ENCODE measurements around the gene EYA2.

The EYA2 gene

GRCh38 chr20:47095690-47096089 is 201.0 kb downstream of the EYA2 start:
- peaks cover 0 to 2% (median 0%) of the 10 kb centered on the region in 5 experiments for H3K27me3 ChIP-seq (replicated peaks in 2 of 5; ENCODE audit: control insufficient read depth in 4 of 5, insufficient read depth in 5 of 5, low read length in 4 of 5)
- ChIA-PET POLR2A (no interaction called here), CTCF (no interaction called here)
- 86% methylated on average over 1 of the region's 1 CpG for WGBS (ENCODE audit: insufficient coverage)
- no peak overlapping the region for H3K4me3 ChIP-seq (ENCODE audit: control insufficient read depth in 1 of 7, extremely low read depth in 1 of 7, insufficient read depth in 4 of 7, low read depth in 2 of 7, low read length in 6 of 7)
- peaks cover 0 to 10% (median 2%) of the 10 kb centered on the region in 5 experiments for H3K9me3 ChIP-seq (ENCODE audit: control extremely low read depth in 1 of 5, control insufficient read depth in 4 of 5, insufficient read depth in 2 of 5, low read depth in 1 of 5, low read length in 4 of 5)
- no peak overlapping the region for H3K27ac ChIP-seq (ENCODE audit: insufficient read depth in 1 of 2, low read depth in 1 of 2, low read length in 2 of 2, poor library complexity in 1 of 2, severe bottlenecking in 2 of 2)
- no peaks in the 10 kb centered on the region for H3K4me1 ChIP-seq (ENCODE audit: control extremely low read depth in 1 of 4, control insufficient read depth in 4 of 4, insufficient read depth in 4 of 4, low read length in 3 of 4)
- no peaks in the 10 kb centered on the region for H3K36me3 ChIP-seq (ENCODE audit: control insufficient read depth in 4 of 4, insufficient read depth in 4 of 4, low read length in 3 of 4)
- no peak for DNase-seq

- H3K4me3 ChIP-seq (ENCODE audit: control insufficient read depth in 1 of 7, extremely low read depth in 1 of 7, insufficient read depth in 4 of 7, low read depth in 2 of 7, low read length in 6 of 7) = no peak overlapping the region
- H3K27ac ChIP-seq (ENCODE audit: insufficient read depth in 1 of 2, low read depth in 1 of 2, low read length in 2 of 2, poor library complexity in 1 of 2, severe bottlenecking in 2 of 2) = no peak overlapping the region
- DNase-seq = no peak
- peaks cover 2 to 16% (median 4%) of the 10 kb centered on the region in 5 experiments for H3K9me3 ChIP-seq (ENCODE audit: control extremely low read depth in 1 of 5, control insufficient read depth in 4 of 5, insufficient read depth in 2 of 5, low read depth in 1 of 5, low read length in 4 of 5)
- H3K27me3 ChIP-seq (replicated peaks in 2 of 5; ENCODE audit: control insufficient read depth in 4 of 5, insufficient read depth in 5 of 5, low read length in 4 of 5) = peaks cover 0 to 2% (median 0%) of the 10 kb centered on the region in 5 experiments
- CTCF ChIA-PET = no interaction called here
- H3K4me1 ChIP-seq (ENCODE audit: control extremely low read depth in 1 of 4, control insufficient read depth in 4 of 4, insufficient read depth in 4 of 4, low read length in 3 of 4) = no peaks in the 10 kb centered on the region
- no peaks in the 10 kb centered on the region for H3K36me3 ChIP-seq (ENCODE audit: control insufficient read depth in 4 of 4, insufficient read depth in 4 of 4, low read length in 3 of 4)
- POLR2A ChIA-PET = no interaction called here
- 89% methylated on average over 10 of the region's 13 CpGs for WGBS (ENCODE audit: insufficient coverage)
Measured at GRCh38 chr20:47097691-47098622, 203.3 kb downstream of the EYA2 start.

- DNase-seq = no peak
- H3K27me3 ChIP-seq (replicated peaks in 2 of 5; ENCODE audit: control insufficient read depth in 4 of 5, insufficient read depth in 5 of 5, low read length in 4 of 5) = peaks cover 0 to 2% (median 0%) of the 10 kb centered on the region in 5 experiments
- H3K4me1 ChIP-seq (ENCODE audit: control extremely low read depth in 1 of 4, control insufficient read depth in 4 of 4, insufficient read depth in 4 of 4, low read length in 3 of 4) = no peaks in the 10 kb centered on the region
- POLR2A ChIA-PET = no interaction called here
- H3K27ac ChIP-seq (ENCODE audit: insufficient read depth in 1 of 2, low read depth in 1 of 2, low read length in 2 of 2, poor library complexity in 1 of 2, severe bottlenecking in 2 of 2) = no peak overlapping the region
- no peak overlapping the region for H3K4me3 ChIP-seq (ENCODE audit: control insufficient read depth in 1 of 7, extremely low read depth in 1 of 7, insufficient read depth in 4 of 7, low read depth in 2 of 7, low read length in 6 of 7)
- WGBS (ENCODE audit: insufficient coverage) = 100% methylated on average over 2 of the region's 7 CpGs
- H3K36me3 ChIP-seq (ENCODE audit: control insufficient read depth in 4 of 4, insufficient read depth in 4 of 4, low read length in 3 of 4) = no peaks in the 10 kb centered on the region
- CTCF ChIA-PET = no interaction called here
- H3K9me3 ChIP-seq (ENCODE audit: control extremely low read depth in 1 of 5, control insufficient read depth in 4 of 5, insufficient read depth in 2 of 5, low read depth in 1 of 5, low read length in 4 of 5) = peaks cover 2 to 24% (median 9%) of the 10 kb centered on the region in 5 experiments
Measured at GRCh38 chr20:47099093-47099492, 204.4 kb downstream of the EYA2 start.

- no peak overlapping the region for H3K4me3 ChIP-seq (ENCODE audit: control insufficient read depth in 1 of 7, extremely low read depth in 1 of 7, insufficient read depth in 4 of 7, low read depth in 2 of 7, low read length in 6 of 7)
- WGBS (ENCODE audit: insufficient coverage) = 91% methylated on average over 4 of the region's 6 CpGs
- H3K9me3 ChIP-seq (ENCODE audit: control extremely low read depth in 1 of 5, control insufficient read depth in 4 of 5, insufficient read depth in 2 of 5, low read depth in 1 of 5, low read length in 4 of 5) = peaks cover 2 to 22% (median 9%) of the 10 kb centered on the region in 5 experiments
- H3K36me3 ChIP-seq (ENCODE audit: control insufficient read depth in 4 of 4, insufficient read depth in 4 of 4, low read length in 3 of 4) = no peaks in the 10 kb centered on the region
- POLR2A ChIA-PET = no interaction called here
- no peak overlapping the region for H3K27ac ChIP-seq (ENCODE audit: insufficient read depth in 1 of 2, low read depth in 1 of 2, low read length in 2 of 2, poor library complexity in 1 of 2, severe bottlenecking in 2 of 2)
- CTCF ChIA-PET = interaction anchor here (0.7 kb wide), 1 partner anchor 11 kb away, joined by 3 read pairs; no protein-coding TSS in a partner anchor
- H3K4me1 ChIP-seq (ENCODE audit: control extremely low read depth in 1 of 4, control insufficient read depth in 4 of 4, insufficient read depth in 4 of 4, low read length in 3 of 4) = no peaks in the 10 kb centered on the region
- H3K27me3 ChIP-seq (replicated peaks in 2 of 5; ENCODE audit: control insufficient read depth in 4 of 5, insufficient read depth in 5 of 5, low read length in 4 of 5) = peaks cover 0 to 2% (median 0%) of the 10 kb centered on the region in 5 experiments
- DNase-seq = no peak
Measured at GRCh38 chr20:47099825-47100441, 205.3 kb downstream of the EYA2 start.

- no peaks in the 10 kb centered on the region for H3K36me3 ChIP-seq (ENCODE audit: control insufficient read depth in 4 of 4, insufficient read depth in 4 of 4, low read length in 3 of 4)
- POLR2A ChIA-PET = no interaction called here
Measured at GRCh38 chr20:47102629-47103028, 208.0 kb downstream of the EYA2 start.

GRCh38 chr20:47106786-47107185 is 212.1 kb downstream of the EYA2 start:
- H3K4me3 ChIP-seq (ENCODE audit: control insufficient read depth in 1 of 7, extremely low read depth in 1 of 7, insufficient read depth in 4 of 7, low read depth in 2 of 7, low read length in 6 of 7) = no peak overlapping the region
- ChIA-PET CTCF (no interaction called here), POLR2A (no interaction called here)
- no peak for DNase-seq
- H3K4me1 ChIP-seq (ENCODE audit: control extremely low read depth in 1 of 4, control insufficient read depth in 4 of 4, insufficient read depth in 4 of 4, low read length in 3 of 4) = no peaks in the 10 kb centered on the region
- H3K36me3 ChIP-seq (ENCODE audit: control insufficient read depth in 4 of 4, insufficient read depth in 4 of 4, low read length in 3 of 4) = no peaks in the 10 kb centered on the region
- peaks cover 0 to 26% (median 13%) of the 10 kb centered on the region in 5 experiments for H3K9me3 ChIP-seq (ENCODE audit: control extremely low read depth in 1 of 5, control insufficient read depth in 4 of 5, insufficient read depth in 2 of 5, low read depth in 1 of 5, low read length in 4 of 5)
- H3K27ac ChIP-seq (ENCODE audit: insufficient read depth in 1 of 2, low read depth in 1 of 2, low read length in 2 of 2, poor library complexity in 1 of 2, severe bottlenecking in 2 of 2) = no peak overlapping the region
- peaks cover 0 to 5% (median 0%) of the 10 kb centered on the region in 5 experiments for H3K27me3 ChIP-seq (replicated peaks in 2 of 5; ENCODE audit: control insufficient read depth in 4 of 5, insufficient read depth in 5 of 5, low read length in 4 of 5)
- WGBS (ENCODE audit: insufficient coverage) = 80% methylated on average over 1 of the region's 7 CpGs

More at GRCh38 chr20:47102629-47103028, 208.0 kb downstream of the EYA2 start:
- H3K4me3 ChIP-seq (ENCODE audit: control insufficient read depth in 1 of 7, extremely low read depth in 1 of 7, insufficient read depth in 4 of 7, low read depth in 2 of 7, low read length in 6 of 7) = no peak overlapping the region
- no peak overlapping the region for H3K27ac ChIP-seq (ENCODE audit: insufficient read depth in 1 of 2, low read depth in 1 of 2, low read length in 2 of 2, poor library complexity in 1 of 2, severe bottlenecking in 2 of 2)
- WGBS (ENCODE audit: insufficient coverage) = 90% methylated on average over 2 of the region's 2 CpGs
- CTCF ChIA-PET = no interaction called here
- no peak for DNase-seq
- H3K9me3 ChIP-seq (ENCODE audit: control extremely low read depth in 1 of 5, control insufficient read depth in 4 of 5, insufficient read depth in 2 of 5, low read depth in 1 of 5, low read length in 4 of 5) = peaks cover 0 to 14% (median 7%) of the 10 kb centered on the region in 5 experiments
- H3K4me1 ChIP-seq (ENCODE audit: control extremely low read depth in 1 of 4, control insufficient read depth in 4 of 4, insufficient read depth in 4 of 4, low read length in 3 of 4) = no peaks in the 10 kb centered on the region
- peaks cover 0 to 2% (median 0%) of the 10 kb centered on the region in 5 experiments for H3K27me3 ChIP-seq (replicated peaks in 2 of 5; ENCODE audit: control insufficient read depth in 4 of 5, insufficient read depth in 5 of 5, low read length in 4 of 5)

- CTCF ChIA-PET = no interaction called here
- peaks cover 0 to 6% (median 0%) of the 10 kb centered on the region in 5 experiments for H3K27me3 ChIP-seq (replicated peaks in 2 of 5; ENCODE audit: control insufficient read depth in 4 of 5, insufficient read depth in 5 of 5, low read length in 4 of 5)
- POLR2A ChIA-PET = no interaction called here
- no peak overlapping the region for H3K4me3 ChIP-seq (ENCODE audit: control insufficient read depth in 1 of 7, extremely low read depth in 1 of 7, insufficient read depth in 4 of 7, low read depth in 2 of 7, low read length in 6 of 7)
- H3K36me3 ChIP-seq (ENCODE audit: control insufficient read depth in 4 of 4, insufficient read depth in 4 of 4, low read length in 3 of 4) = no peaks in the 10 kb centered on the region
- H3K27ac ChIP-seq (ENCODE audit: insufficient read depth in 1 of 2, low read depth in 1 of 2, low read length in 2 of 2, poor library complexity in 1 of 2, severe bottlenecking in 2 of 2) = no peak overlapping the region
- H3K4me1 ChIP-seq (ENCODE audit: control extremely low read depth in 1 of 4, control insufficient read depth in 4 of 4, insufficient read depth in 4 of 4, low read length in 3 of 4) = no peaks in the 10 kb centered on the region
- DNase-seq = no peak
- 88% methylated on average over 2 of the region's 3 CpGs for WGBS (ENCODE audit: insufficient coverage)
- peaks cover 0 to 14% (median 8%) of the 10 kb centered on the region in 5 experiments for H3K9me3 ChIP-seq (ENCODE audit: control extremely low read depth in 1 of 5, control insufficient read depth in 4 of 5, insufficient read depth in 2 of 5, low read depth in 1 of 5, low read length in 4 of 5)
Measured at GRCh38 chr20:47108994-47109393, 214.4 kb downstream of the EYA2 start.

All from common myeloid progenitor, CD34-positive (primary cell).